Stimulated activated CD8-positive, alpha-beta memory T cell treated with anti-CD3 and anti-CD28 coated beads, Interleukin-7, amount 100 ng/mL, for 24 hours (primary cell): ENCODE measurements around the gene RNPEPL1.

Source experiments
- DNase-seq: peaks from one replicate; pipeline ENCODE4 v3.0.0-alpha.2; 2020; ENCODE audit warnings: low read depth

The RNPEPL1 gene

GRCh38 chr2:240565333-240566202, 2.7 kb upstream of the RNPEPL1 start:
- peak; percentile 76 for DNase-seq

DNA sequence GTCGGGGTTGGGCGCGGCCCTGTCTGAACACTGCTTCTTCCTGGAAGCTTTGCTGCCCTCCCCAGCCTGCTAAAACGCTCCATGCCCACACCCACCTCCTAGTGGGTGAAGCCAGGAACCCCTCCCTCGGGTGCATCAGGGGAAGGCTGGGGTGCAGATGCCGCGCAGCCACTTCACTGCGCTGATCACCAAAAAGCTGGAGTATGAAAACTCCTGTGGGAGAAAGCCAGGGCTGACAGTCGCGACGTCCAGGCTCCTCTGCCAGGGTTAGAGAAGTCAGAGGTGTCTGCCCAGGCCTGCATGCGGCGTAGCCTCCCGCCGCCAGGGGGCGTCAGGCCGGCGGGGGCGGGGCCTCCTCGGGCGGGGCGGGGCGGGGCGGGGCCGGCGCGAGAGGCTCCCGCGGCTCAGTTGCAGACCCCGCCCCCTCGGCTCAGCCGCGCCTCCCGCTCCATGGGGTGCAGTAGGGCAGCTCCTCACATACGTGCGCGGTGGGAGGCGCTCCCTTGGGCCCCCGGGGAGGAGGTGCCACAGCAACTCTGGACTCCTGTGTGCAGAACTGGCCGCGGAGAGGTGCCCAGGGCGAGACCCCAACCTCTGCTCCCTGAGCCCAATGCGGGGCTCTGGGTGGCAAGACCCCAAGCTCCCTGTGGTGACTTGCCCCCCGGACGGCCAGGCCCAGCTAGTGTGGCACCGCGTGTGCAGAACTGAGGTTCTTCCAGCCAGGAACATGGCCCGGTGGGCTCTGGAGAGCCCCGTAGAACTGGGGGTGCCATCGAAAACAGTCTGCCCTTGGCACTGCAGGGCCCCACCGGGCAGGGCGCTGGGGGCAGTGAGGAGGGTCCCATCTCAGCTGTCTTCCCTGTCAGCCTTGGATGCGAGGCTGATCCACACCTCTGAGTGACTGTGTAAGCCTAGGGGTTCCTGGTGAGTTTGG, 1.8 kb upstream of the RNPEPL1 start:
- peak; percentile 88 for DNase-seq

DNA sequence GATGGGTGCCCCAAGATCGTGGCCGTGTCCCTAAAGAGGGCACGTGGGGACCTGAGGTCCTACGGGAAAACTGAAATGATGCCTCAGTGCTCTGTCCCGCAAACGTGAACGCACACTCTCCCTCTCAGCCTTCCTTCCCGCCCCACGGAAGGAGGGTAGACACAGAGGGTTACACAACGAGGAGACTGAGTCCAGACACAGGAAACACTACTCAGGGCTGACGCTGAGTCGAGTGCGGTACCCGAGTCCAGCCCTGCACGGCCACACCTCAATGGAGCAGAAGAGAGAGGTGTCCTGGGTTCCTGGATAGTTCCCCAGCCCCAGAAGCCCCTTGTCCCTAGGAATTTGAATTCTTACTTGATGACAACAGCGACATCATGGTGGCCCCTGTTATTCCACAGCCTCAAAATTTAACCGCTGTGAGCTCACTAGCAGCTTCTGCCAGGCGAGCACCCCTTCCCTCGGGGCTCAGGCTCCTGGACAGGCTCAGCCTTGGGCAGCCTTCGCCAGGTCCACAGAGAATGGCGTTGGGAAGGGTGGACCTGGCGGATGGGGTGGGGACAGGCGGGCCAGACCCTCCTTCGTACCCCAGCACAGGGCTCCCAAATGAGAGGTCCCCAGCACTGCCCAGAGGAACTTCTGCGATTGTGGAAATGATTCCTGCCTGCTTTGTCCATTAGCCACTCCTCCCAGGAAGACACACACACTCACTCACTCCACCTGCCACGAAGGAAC, 980 bp upstream of the RNPEPL1 start:
- DNase-seq, result no peak

GRCh38 chr2:240568678-240569522, 616 bp downstream of the RNPEPL1 start:
- no peak for DNase-seq

GRCh38 chr2:240569523-240569997, 1.3 kb downstream of the RNPEPL1 start:
- DNase-seq, result no peak

DNA sequence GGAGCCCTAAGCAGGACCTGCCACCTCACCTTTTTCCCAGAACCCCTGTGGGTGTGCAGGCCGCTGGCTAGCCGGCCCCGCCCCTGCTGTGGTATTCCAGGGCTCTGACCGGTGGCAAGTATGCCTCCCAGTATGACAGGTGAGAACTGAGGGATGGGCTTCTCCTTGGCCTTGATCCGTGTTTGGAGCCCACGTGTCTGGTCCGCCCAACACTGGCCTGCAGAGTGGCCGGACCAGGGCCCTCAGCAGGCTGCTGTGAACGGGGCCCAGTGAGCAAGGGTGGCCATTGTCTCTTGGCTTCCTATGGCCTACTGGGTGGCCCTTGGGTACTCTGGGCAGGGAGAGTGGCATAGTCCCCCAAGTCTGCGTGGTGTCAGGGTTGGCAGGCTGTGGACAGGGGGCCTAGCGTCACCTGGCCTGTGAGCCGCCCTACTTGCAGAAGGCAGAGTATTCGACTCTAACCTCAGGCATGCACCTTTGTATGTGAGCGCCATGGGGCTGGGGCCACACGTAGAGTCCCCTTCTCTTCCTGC, 1.8 kb downstream of the RNPEPL1 start:
- DNase-seq, result no peak

GRCh38 chr2:240570531-240571313, 2.4 kb downstream of the RNPEPL1 start:
- no peak for DNase-seq

DNA sequence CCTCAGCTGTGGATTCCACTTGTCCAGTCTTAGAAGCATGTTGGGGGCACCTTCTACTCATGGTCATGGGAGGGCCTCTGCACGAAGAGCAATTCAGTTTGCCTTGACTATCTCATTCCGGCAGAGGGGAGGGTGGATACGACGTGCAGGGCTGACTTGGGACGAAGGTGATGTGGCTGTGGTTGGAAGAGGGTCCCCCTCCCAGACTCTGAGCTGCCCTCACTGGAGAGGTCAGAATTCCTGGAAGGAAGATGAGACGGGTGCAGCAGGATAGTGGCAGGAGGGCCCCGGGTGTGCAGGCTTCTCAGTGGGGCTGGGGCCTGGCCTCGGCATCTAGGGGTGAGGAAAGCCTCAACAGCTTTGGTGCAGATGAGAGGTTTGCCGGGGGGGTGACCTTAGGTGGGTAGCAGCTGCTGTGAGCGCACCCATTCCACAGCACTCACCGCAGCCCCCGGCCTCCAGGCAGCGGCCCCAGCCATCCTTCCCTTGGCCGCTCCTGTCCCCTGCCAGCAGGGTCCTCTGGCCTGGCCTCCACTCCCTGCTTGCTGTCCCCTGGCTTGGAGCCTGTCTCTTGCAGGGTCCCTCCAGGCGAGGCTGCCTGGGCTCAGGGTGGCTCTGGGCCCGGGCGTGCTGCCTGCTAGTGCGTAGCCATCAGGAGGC, 3.2 kb downstream of the RNPEPL1 start:
- DNase-seq, result no peak

- no peak for DNase-seq
Observed at GRCh38 chr2:240572141-240573031, 4.1 kb downstream of the RNPEPL1 start.

DNA sequence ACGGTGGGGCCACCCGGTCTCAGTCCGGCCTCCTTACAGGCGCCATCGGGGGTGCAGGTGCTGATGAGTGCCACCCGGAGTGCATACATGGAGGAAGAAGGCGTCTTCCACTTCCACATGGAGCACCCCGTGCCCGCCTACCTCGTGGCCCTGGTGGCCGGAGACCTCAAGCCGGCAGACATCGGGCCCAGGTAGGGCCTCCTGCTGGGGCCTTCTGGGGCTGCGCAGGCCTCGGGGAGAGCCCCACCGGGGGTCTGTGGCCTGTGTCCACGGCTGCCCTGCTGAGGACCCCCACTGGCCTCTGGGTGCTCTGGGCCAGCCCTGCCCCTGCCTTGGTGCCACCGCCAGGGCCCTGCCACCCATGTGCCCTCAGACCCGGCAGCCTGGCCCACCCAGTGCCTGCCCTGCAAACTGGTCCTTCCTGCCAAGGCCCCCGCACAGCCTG, 4.8 kb downstream of the RNPEPL1 start:
- DNase-seq, result no peak

DNA sequence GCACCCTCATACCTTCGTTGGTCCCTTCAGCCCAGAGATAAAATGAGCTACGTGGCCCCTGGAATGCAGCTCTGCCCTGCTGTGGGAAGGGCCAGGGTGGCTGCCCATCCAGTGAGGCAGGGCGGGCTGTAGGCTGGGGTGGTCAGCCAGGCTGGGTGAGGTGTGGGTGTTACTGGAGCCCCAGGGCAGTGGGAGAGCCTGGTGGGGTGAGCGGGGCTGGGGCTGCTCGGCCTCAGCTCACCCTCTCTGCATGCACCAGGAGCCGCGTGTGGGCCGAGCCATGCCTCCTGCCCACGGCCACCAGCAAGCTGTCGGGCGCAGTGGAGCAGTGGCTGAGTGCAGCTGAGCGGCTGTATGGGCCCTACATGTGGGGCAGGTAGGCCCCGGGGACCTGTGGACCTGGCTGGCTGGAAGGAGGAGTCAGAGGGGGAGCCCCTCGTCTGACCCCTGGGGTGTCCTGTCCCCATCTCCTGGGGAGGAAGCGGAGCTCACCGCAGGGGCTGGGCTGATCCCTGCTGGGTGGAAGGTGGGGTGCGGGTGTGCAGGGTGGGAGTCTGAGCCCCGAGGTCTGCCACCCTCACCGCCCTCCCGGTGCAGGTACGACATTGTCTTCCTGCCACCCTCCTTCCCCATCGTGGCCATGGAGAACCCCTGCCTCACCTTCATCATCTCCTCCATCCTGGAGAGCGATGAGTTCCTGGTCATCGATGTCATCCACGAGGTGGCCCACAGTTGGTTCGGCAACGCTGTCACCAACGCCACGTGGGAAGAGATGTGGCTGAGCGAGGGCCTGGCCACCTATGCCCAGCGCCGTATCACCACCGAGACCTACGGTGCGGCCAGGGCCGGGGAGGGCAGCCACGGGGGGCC, 5.5 kb downstream of the RNPEPL1 start:
- DNase-seq, result no peak

GRCh38 chr2:240574386-240575100, 6.3 kb downstream of the RNPEPL1 start:
- no peak for DNase-seq

- no peak for DNase-seq
Observed at GRCh38 chr2:240575101-240575965, 7.0 kb downstream of the RNPEPL1 start.

- DNase-seq, result no peak
Observed at GRCh38 chr2:240576036-240576435, 7.8 kb downstream of the RNPEPL1 start.

DNA sequence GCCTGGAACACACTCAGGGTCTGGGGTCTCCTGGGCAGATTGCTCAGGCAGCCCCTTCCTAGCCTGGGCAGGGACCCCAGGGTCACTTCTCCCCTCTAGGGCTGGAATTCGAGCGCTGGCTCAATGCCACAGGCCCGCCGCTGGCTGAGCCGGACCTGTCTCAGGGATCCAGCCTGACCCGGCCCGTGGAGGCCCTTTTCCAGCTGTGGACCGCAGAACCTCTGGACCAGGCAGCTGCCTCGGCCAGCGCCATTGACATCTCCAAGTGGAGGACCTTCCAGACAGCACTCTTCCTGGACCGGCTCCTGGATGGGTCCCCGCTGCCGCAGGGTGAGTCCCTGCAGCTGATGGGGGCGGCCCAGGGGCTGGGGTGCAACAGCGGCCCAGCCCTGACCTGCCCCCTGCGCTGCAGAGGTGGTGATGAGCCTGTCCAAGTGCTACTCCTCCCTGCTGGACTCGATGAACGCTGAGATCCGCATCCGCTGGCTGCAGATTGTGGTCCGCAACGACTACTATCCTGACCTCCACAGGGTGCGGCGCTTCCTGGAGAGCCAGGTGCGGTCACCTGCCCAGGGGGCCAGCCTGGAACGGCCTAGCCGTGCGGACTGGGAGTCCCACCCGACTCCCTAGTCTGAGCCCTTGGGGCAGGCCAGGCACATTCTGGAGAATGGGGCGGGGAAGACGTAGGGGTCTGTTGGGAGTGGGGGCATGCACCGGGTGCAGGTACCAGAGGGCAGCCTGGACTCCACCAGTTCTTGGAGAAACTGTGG, 8.3 kb downstream of the RNPEPL1 start:
- DNase-seq, result no peak
